Smooth muscle cell (in vitro differentiated cells): ENCODE data around the gene UMODL1. TPM values are rescaled to one million over a fixed set of nuclear protein-coding genes. Genes with fewer than 3 reads are reported as not detected.

Experiments
- DNase-seq: peaks from one replicate; lab custom pipeline; 2025; ENCODE audit not compliant: unreplicated experiment; lab: John Stamatoyannopoulos, UW
- H2AFZ ChIP-seq: fragments of 200-600 bp; sonication (generic); 2 replicates; pipeline ENCODE4 v1.6.0; 2016; ENCODE audit warnings: antibody characterized with exemption, low read depth, mild to moderate bottlenecking
- H3F3A ChIP-seq: fragments of 200-600 bp; sonication (generic); 2 replicates; pipeline ENCODE4 v1.6.0; 2017; ENCODE audit warnings: antibody characterized with exemption, low read depth
- H3K27ac ChIP-seq: fragments of 200-600 bp; sonication (generic); 2 replicates; pipeline ENCODE4 v1.5.1; 2016; ENCODE audit warnings: low read depth, mild to moderate bottlenecking
- H3K27me3 ChIP-seq: fragments of 200-600 bp; sonication (generic); 2 replicates; pipeline ENCODE4 v1.6.1; 2016; ENCODE audit warnings: low read depth, mild to moderate bottlenecking
- H3K36me3 ChIP-seq: fragments of 200-600 bp; sonication (generic); 2 replicates; pipeline ENCODE4 v1.5.1; 2016; ENCODE audit warnings: low read depth
- H3K4me1 ChIP-seq: fragments of 200-600 bp; sonication (generic); 2 replicates; pipeline ENCODE4 v1.5.1; 2016; ENCODE audit warnings: low read depth
- H3K4me2 ChIP-seq: fragments of 200-600 bp; sonication (generic); 2 replicates; pipeline ENCODE4 v1.6.0; 2016; ENCODE audit warnings: mild to moderate bottlenecking
- H3K4me3 ChIP-seq: fragments of 200-600 bp; sonication (generic); 2 replicates; pipeline ENCODE4 v1.5.1; 2016; ENCODE audit warnings: mild to moderate bottlenecking
- H3K79me2 ChIP-seq: fragments of 200-600 bp; sonication (generic); 2 replicates; pipeline ENCODE4 v1.6.0; 2016; ENCODE audit warnings: low read depth, mild to moderate bottlenecking
- H3K9ac ChIP-seq: fragments of 200-600 bp; sonication (generic); 2 replicates; pipeline ENCODE4 v1.6.0; 2016; ENCODE audit warnings: low read depth
- H3K9me3 ChIP-seq: fragments of 200-600 bp; sonication (generic); replicated peaks from 2 replicates; pipeline ENCODE4 v1.5.1; 2016; ENCODE audit warnings: low read depth
- H4K20me1 ChIP-seq: fragments of 200-600 bp; sonication (generic); 2 replicates; pipeline ENCODE4 v1.6.0; 2016; ENCODE audit warnings: low read depth
- CTCF ChIP-seq: fragments of 200-600 bp; sonication (generic); IDR thresholded peaks from 2 replicates; pipeline ENCODE4 v1.5.1; 2017; ENCODE audit warnings: borderline replicate concordance, mild to moderate bottlenecking, antibody characterized with exemption; ENCODE audit not compliant: insufficient read depth, poor library complexity, severe bottlenecking
- whole genome bisulfite sequencing: methylation state at CpG from one replicate; pipeline ENCODE4 v1.1.7; 2016; ENCODE audit warnings: low lambda C conversion rate; 5-methylcytosine and 5-hydroxymethylcytosine counted together
- polyA plus RNA-seq: library from polyadenylated mRNA; unstranded; fragments of >200 nt; fragmentation: Nextera tagmentation; extraction: Ambion mirVana; gene quantifications from 2 replicates; pipeline ENCODE4 v1.2.1, GENCODE V29; 2016
- total RNA-seq: library from RNA; depleted of rRNA; stranded (reverse); fragments of >200 nt; gene quantifications from 2 replicates; pipeline ENCODE4 v1.2.3, GENCODE V29; 2014

UMODL1 gene
- total and polyA plus RNA-seq, 2 experiments from 2014 or later = 0.14 TPM; not detected in 1

DNA sequence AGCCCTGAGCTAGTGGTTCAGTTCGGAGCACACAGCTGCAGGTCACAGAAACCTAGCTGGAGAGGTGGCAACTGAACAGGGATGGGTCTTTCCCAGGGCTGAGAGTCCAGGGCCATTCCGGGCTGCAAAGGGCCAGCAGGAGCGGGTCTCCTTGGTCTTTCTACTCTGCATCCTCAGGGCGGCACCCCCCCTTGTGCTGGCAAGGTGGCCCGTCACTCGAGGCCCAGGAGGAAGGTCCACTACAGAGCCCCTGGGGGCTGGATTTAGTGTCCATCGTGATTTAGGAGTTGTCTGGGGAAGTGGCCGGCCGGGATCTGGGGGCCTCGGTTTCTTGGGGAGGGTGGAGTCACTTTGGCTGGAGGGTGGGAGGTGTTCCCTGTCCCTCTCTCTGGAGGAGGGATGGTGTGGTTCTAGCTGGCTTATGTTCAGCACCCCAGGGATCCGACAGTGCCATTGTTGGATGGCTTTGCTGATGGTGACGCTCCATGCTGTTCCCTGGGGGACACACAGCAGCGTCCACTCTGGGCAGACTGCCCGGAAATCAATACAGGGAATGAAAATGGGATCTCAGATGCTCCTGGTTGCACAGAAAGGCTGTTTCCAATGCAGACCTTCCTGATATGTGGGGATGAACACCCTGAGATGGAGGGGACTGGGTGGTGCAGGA is 64.4 kb downstream of the UMODL1 start:
- Histone ChIP-seq H3K4me1 (no peaks in the 10 kb centered on the region), H3K79me2 (no peaks in the 10 kb centered on the region), H3F3A (no peaks in the 10 kb centered on the region), H3K27me3 (no peaks in the 10 kb centered on the region), H3K9ac (no peak overlapping the region), H3K9me3 (no peaks in the 10 kb centered on the region), H3K36me3 (no peaks in the 10 kb centered on the region), H3K27ac (no peak overlapping the region), H2AFZ (no peak overlapping the region), H4K20me1 (no peaks in the 10 kb centered on the region), H3K4me3 (no peak overlapping the region), H3K4me2 (no peak overlapping the region)
- TF ChIP-seq CTCF = no peak
- 96% methylated on average over 14 of the region's 14 CpGs for WGBS
- no peak for DNase-seq

DNA sequence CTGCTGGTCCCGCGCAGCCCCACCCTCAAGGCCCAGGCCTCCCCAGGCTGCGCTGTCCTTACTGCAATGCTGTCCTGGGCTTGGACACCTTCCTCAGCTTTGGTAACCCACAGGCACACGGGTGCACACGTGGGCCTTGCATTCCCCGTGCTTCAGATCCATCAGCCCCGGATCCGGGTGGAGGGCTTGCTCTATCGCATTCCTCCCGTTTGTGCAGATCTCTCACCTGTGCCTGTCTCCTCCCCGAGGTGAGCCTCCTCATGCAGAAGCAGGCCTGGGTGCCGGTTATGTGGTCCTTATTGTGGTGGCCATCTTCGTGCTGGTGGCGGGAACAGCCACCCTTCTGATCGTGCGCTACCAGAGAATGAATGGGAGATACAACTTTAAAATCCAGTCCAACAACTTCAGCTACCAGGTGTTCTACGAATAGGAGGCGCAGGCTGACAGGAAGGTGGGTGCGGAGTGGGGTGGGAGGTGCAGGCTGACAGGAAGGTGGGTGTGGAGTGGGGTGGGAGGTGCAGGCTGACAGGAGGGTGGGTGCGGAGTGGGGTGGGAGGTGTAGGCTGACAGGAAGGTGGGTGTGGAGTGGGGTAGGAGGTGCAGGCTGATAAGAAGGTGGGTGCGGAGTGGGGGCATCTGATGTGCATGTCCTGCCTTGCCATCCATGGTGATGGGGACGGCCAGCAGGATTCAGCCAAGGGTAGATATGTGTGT is 66.2 kb downstream of the UMODL1 start:
- Histone ChIP-seq H4K20me1 (no peaks in the 10 kb centered on the region), H3K4me3 (no peak overlapping the region), H3K36me3 (no peaks in the 10 kb centered on the region), H3K79me2 (no peaks in the 10 kb centered on the region), H3K27ac (no peak overlapping the region), H3K4me2 (no peak overlapping the region), H3K4me1 (no peaks in the 10 kb centered on the region), H3K27me3 (no peaks in the 10 kb centered on the region), H3F3A (no peaks in the 10 kb centered on the region), H2AFZ (no peak overlapping the region), H3K9me3 (no peaks in the 10 kb centered on the region), H3K9ac (no peak overlapping the region)
- no peak for DNase-seq
- TF ChIP-seq CTCF = no peak
- WGBS = 90% methylated on average over 21 of the region's 22 CpGs

- Histone ChIP-seq H3K9me3 (no peaks in the 10 kb centered on the region), H3K27ac (no peak overlapping the region), H3K4me3 (no peak overlapping the region), H3K79me2 (no peaks in the 10 kb centered on the region), H3K9ac (no peak overlapping the region), H2AFZ (no peak overlapping the region), H3K4me2 (no peak overlapping the region), H4K20me1 (no peaks in the 10 kb centered on the region), H3K36me3 (no peaks in the 10 kb centered on the region), H3F3A (no peaks in the 10 kb centered on the region), H3K27me3 (no peaks in the 10 kb centered on the region), H3K4me1 (no peaks in the 10 kb centered on the region)
- TF ChIP-seq CTCF = no peak
- no peak for DNase-seq
- 88% methylated on average over 11 of the region's 11 CpGs for WGBS
These were observed 69.2 kb downstream of the UMODL1 start for GRCh38 chr21:42140196-42140934.
